Sigmoid colon (tissue), 7 donors: ENCODE measurements around the gene KRT24. TPM values are rescaled to one million over a fixed set of nuclear protein-coding genes. Genes with fewer than 3 reads are reported as not detected.

Experiments
- DNase-seq: peaks from one replicate; pipeline ENCODE4 v3.0.0-alpha.2; 2019
- H3K27ac ChIP-seq, 4 donors: fragments of 200-600 bp; sonication (generic); one replicate each; pipeline ENCODE4 v1.5.1; 2016 to 2019; ENCODE audit warnings: mild to moderate bottlenecking in 1 of 4
- H3K27me3 ChIP-seq, 3 donors: fragments of 200-600 bp; sonication (generic); one replicate each; pipeline ENCODE4 v1.5.1; 2019; ENCODE audit warnings: mild to moderate bottlenecking in 1 of 3
- H3K36me3 ChIP-seq, 4 donors: fragments of 200-600 bp; sonication (generic); one replicate each; pipeline ENCODE4 v1.5.1; 2016 to 2019
- H3K4me1 ChIP-seq, 4 donors: fragments of 200-600 bp; sonication (generic); one replicate each; pipeline ENCODE4 v1.5.1; 2017 to 2019
- H3K4me3 ChIP-seq, 4 donors: fragments of 200-600 bp; sonication (generic); one replicate each; pipeline ENCODE4 v1.5.1; 2017 to 2019; ENCODE audit warnings: mild to moderate bottlenecking in 2 of 4, moderate library complexity in 1 of 4
- H3K9me3 ChIP-seq, 4 donors: fragments of 200-600 bp in 3 of 4; sonication (generic) in 3 of 4; one replicate each; pipeline versions ENCODE4 v1.5.1 to v1.6.1; 2013 to 2019
- CTCF ChIP-seq, 4 experiments: fragments of 450-650 bp in 3 of 4; fragments of 200-600 bp in 1 of 4; IDR thresholded peaks; one replicate each; pipeline ENCODE4 v1.5.1; 2016 to 2019; ENCODE audit warnings: antibody characterized with exemption in 4 of 4, mild to moderate bottlenecking in 3 of 4, moderate library complexity in 2 of 4
- EP300 ChIP-seq, 4 donors: sonication (generic); formaldehyde crosslinking; IDR thresholded peaks; one replicate each; pipeline ENCODE4 v1.6.1; 2017; ENCODE audit warnings: antibody characterized with exemption in 4 of 4
- POLR2A ChIP-seq, 2 donors: fragments of 450-650 bp; IDR thresholded peaks; one replicate each; pipeline ENCODE4 v1.6.1; 2016; ENCODE audit warnings: antibody characterized with exemption in 2 of 2, mild to moderate bottlenecking in 2 of 2, moderate library complexity in 2 of 2
- POLR2AphosphoS5 ChIP-seq, 4 donors: sonication (generic); formaldehyde crosslinking; IDR thresholded peaks; one replicate each; pipeline ENCODE4 v1.6.1; 2017; ENCODE audit warnings: antibody characterized with exemption in 4 of 4
- WGBS, 2 donors: extraction: QIAGEN DNeasy Blood & Tissue Kit; methylation state at CpG; one replicate each; pipeline ENCODE4 v1.1.7; 2013; 5-methylcytosine and 5-hydroxymethylcytosine counted together
- intact Hi-C: fragments of 100-400 bp; cut with DNase I; formaldehyde crosslinking; loops from one replicate; pipeline ENCODE4 v1.15.1; 2023
- polyA plus RNA-seq, 3 donors: library from polyadenylated mRNA; stranded (reverse); fragments of 200-250 nt; gene quantifications; one replicate each; pipeline ENCODE4 v1.2.3, GENCODE V29; 2013
- total RNA-seq, 4 donors: library from RNA; depleted of rRNA; stranded (reverse); fragments of >200 nt; gene quantifications; one replicate each; pipeline ENCODE4 v1.1.0, GENCODE V29; 2016
- donor health status: healthy with polysubstance abuse.
- donor health status: Bipolar disorder and iron deficiency.
- donor health status: healthy.

The KRT24 gene
- total and polyA plus RNA-seq, 7 donors, result 0.36 to 5.4 (median 1.7) TPM; not detected in 3

GRCh38 chr17:40699371-40699770 is 4.2 kb downstream of the KRT24 start:
- no peak for TF ChIP-seq POLR2A (IDR thresholded peaks at IDR 0.05)
- H3K27ac ChIP-seq, result no peak overlapping the region
- no peak for DNase-seq
- 74 to 85% methylated on average over 9 of the region's 9 CpGs for WGBS, 2 donors
- H3K4me3 ChIP-seq, result no peak overlapping the region
- H3K9me3 ChIP-seq, result no peaks in the 10 kb centered on the region
- no peaks in the 10 kb centered on the region for H3K36me3 ChIP-seq
- H3K4me1 ChIP-seq, result no peaks in the 10 kb centered on the region
- intact Hi-C loops, result no loop called here
- peaks cover 0 to 17% (median 3%) of the 10 kb centered on the region in 3 donors for H3K27me3 ChIP-seq

GRCh38 chr17:40697297-40697696 is 6.3 kb downstream of the KRT24 start:
- no peak for TF ChIP-seq POLR2A (IDR thresholded peaks at IDR 0.05)
- TF ChIP-seq EP300 (IDR thresholded peaks at IDR 0.05), result no peak
- WGBS, 2 donors, result 70 to 79% methylated on average over 7 of the region's 7 CpGs
- Histone ChIP-seq H3K27ac (no peak overlapping the region), H3K4me3 (no peak overlapping the region), H3K9me3 (no peaks in the 10 kb centered on the region), H3K36me3 (no peaks in the 10 kb centered on the region), H3K4me1 (no peaks in the 10 kb centered on the region), H3K27me3 (peaks cover 0 to 16% (median 3%) of the 10 kb centered on the region in 3 donors)
- DNase-seq, result no peak
- intact Hi-C loops, result no loop called here

GRCh38 chr17:40696651-40697072 is 6.9 kb downstream of the KRT24 start:
- H3K27me3 ChIP-seq, result peaks cover 0 to 16% (median 3%) of the 10 kb centered on the region in 3 donors
- H3K27ac ChIP-seq, result no peak overlapping the region
- no peak overlapping the region for H3K4me3 ChIP-seq
- intact Hi-C loops, result no loop called here
- H3K36me3 ChIP-seq, result no peaks in the 10 kb centered on the region
- no peaks in the 10 kb centered on the region for H3K9me3 ChIP-seq
- DNase-seq, result no peak
- WGBS, 2 donors, result 40 to 71% methylated on average over 3 of the region's 3 CpGs
- TF ChIP-seq POLR2A (IDR thresholded peaks at IDR 0.05) (no peak), CTCF (IDR thresholded peaks at IDR 0.05) (no peak), EP300 (IDR thresholded peaks at IDR 0.05) (no peak)
- no peaks in the 10 kb centered on the region for H3K4me1 ChIP-seq

GRCh38 chr17:40695874-40696472 is 7.6 kb downstream of the KRT24 start:
- no peak for DNase-seq
- Histone ChIP-seq H3K27me3 (peaks cover 0 to 16% (median 3%) of the 10 kb centered on the region in 3 donors), H3K36me3 (no peaks in the 10 kb centered on the region), H3K4me1 (no peaks in the 10 kb centered on the region), H3K9me3 (no peaks in the 10 kb centered on the region), H3K27ac (no peak overlapping the region), H3K4me3 (no peak overlapping the region)
- intact Hi-C loops, result no loop called here
- no peak for TF ChIP-seq CTCF (IDR thresholded peaks at IDR 0.05)
- TF ChIP-seq POLR2A (IDR thresholded peaks at IDR 0.05), result no peak
- TF ChIP-seq POLR2AphosphoS5 (IDR thresholded peaks at IDR 0.05), result no peak
- no peak for TF ChIP-seq EP300 (IDR thresholded peaks at IDR 0.05)
- WGBS, 2 donors, result 54 to 85% methylated on average over 6 of the region's 6 CpGs

GRCh38 chr17:40694584-40694983 is 9.0 kb downstream of the KRT24 start:
- Histone ChIP-seq H3K9me3 (no peaks in the 10 kb centered on the region), H3K27me3 (peaks cover 0 to 14% (median 3%) of the 10 kb centered on the region in 3 donors), H3K36me3 (no peaks in the 10 kb centered on the region), H3K4me3 (no peak overlapping the region), H3K27ac (no peak overlapping the region), H3K4me1 (no peaks in the 10 kb centered on the region)
- 61 to 81% methylated on average over 9 of the region's 9 CpGs for WGBS, 2 donors
- DNase-seq, result no peak
- TF ChIP-seq POLR2A (IDR thresholded peaks at IDR 0.05), result no peak
- no peak for TF ChIP-seq EP300 (IDR thresholded peaks at IDR 0.05)
- TF ChIP-seq CTCF (IDR thresholded peaks at IDR 0.05), result no peak
- no peak for TF ChIP-seq POLR2AphosphoS5 (IDR thresholded peaks at IDR 0.05)
- intact Hi-C loops, result no loop called here

GRCh38 chr17:40687106-40687505 is 16.4 kb downstream of the KRT24 start:
- Histone ChIP-seq H3K4me3 (no peak overlapping the region), H3K9me3 (no peaks in the 10 kb centered on the region), H3K27me3 (no peaks in the 10 kb centered on the region), H3K36me3 (no peaks in the 10 kb centered on the region), H3K27ac (no peak overlapping the region), H3K4me1 (no peaks in the 10 kb centered on the region)
- no peak for TF ChIP-seq EP300 (IDR thresholded peaks at IDR 0.05)
- no peak for TF ChIP-seq CTCF (IDR thresholded peaks at IDR 0.05)
- TF ChIP-seq POLR2A (IDR thresholded peaks at IDR 0.05), result no peak
- TF ChIP-seq POLR2AphosphoS5 (IDR thresholded peaks at IDR 0.05), result no peak
- intact Hi-C loops, result no loop called here
- 74 to 82% methylated on average over 5 of the region's 5 CpGs for WGBS, 2 donors
- no peak for DNase-seq
